Measurements from ENCODE around the gene BPTF.
"Not testable (repeated sequence)": the region's sequence is repeated elsewhere in the genome, so short reads cannot be mapped to it uniquely, and the experiment has no call there.

Gene BPTF

GRCh38 chr17:67950945-67951344 is 125.6 kb downstream of the BPTF start:
- DNase-seq = no peak
- intact Hi-C loops (cut with DNase I) = no loop called here

- DNase-seq = no peak
- intact Hi-C loops (cut with DNase I) = no loop called here
Measured at GRCh38 chr17:67959510-67959909, 134.2 kb downstream of the BPTF start.

GRCh38 chr17:67960276-67960675 is 135.0 kb downstream of the BPTF start:
- intact Hi-C loops (cut with DNase I); DNase-seq: not testable (repeated sequence)

- DNase-seq; intact Hi-C loops (cut with DNase I): not testable (repeated sequence)
Measured at GRCh38 chr17:67962156-67962555, 136.9 kb downstream of the BPTF start.

- DNase-seq = peak in 6 of 10 donors; percentile 35 to 75 (median 60)
- intact Hi-C loops (cut with DNase I) = not testable (repeated sequence)
Measured at GRCh38 chr17:67963145-67963572, 137.9 kb downstream of the BPTF start.

GRCh38 chr17:67970783-67971182 is 145.5 kb downstream of the BPTF start:
- DNase-seq = peak in 2 of 10 donors; percentile 9 to 52
- intact Hi-C loops (cut with DNase I) = no loop called here

- intact Hi-C loops (cut with DNase I) = no loop called here
- DNase-seq = peak in 1 of 10 donors; percentile 14
Measured at GRCh38 chr17:67974185-67974584, 148.9 kb downstream of the BPTF start.

GRCh38 chr17:67974598-67975066 is 149.3 kb downstream of the BPTF start:
- peak in 1 of 10 donors; percentile 9 for DNase-seq
- intact Hi-C loops (cut with DNase I) = no loop called here

- intact Hi-C loops (cut with DNase I) = not testable (repeated sequence)
- peak in 1 of 10 donors; percentile 32 for DNase-seq
Measured at GRCh38 chr17:67976306-67976705, 151.0 kb downstream of the BPTF start.

GRCh38 chr17:67980456-67980855 is 155.2 kb downstream of the BPTF start:
- DNase-seq = peak in 2 of 10 donors; percentile 55 to 84
- intact Hi-C loops (cut with DNase I) = no loop called here

- intact Hi-C loops (cut with DNase I) = not testable (repeated sequence)
Measured at GRCh38 chr17:67980883-67981282, 155.6 kb downstream of the BPTF start.

GRCh38 chr17:67982034-67982640 is 156.8 kb downstream of the BPTF start:
- intact Hi-C loops (cut with DNase I) = no loop called here
- no peak for DNase-seq

More at GRCh38 chr17:67980883-67981282, 155.6 kb downstream of the BPTF start:
- peak in 1 of 10 donors; percentile 9 for DNase-seq

GRCh38 chr17:67982686-67983382 is 157.5 kb downstream of the BPTF start:
- no peak for DNase-seq
- intact Hi-C loops (cut with DNase I) = no loop called here

- intact Hi-C loops (cut with DNase I) = no loop called here
- DNase-seq = no peak
Measured at GRCh38 chr17:67983383-67983688, 158.0 kb downstream of the BPTF start.

GRCh38 chr17:67990909-67991308 is 165.6 kb downstream of the BPTF start:
- intact Hi-C loops (cut with DNase I) = loop anchor here (5.0 kb wide), 1 partner anchor 274 kb away; the partner anchor contains the start of gene NOL11
- DNase-seq = no peak

- intact Hi-C loops (cut with DNase I) = loop anchor here (1.0 to 5.0 kb wide), 2 partner anchors 28 to 275 kb away; partner anchors contain the start of gene NOL11
- DNase-seq = peak in 1 of 10 donors; percentile 29
Measured at GRCh38 chr17:67992548-67993152, 167.3 kb downstream of the BPTF start.

GRCh38 chr17:67993153-67993997 is 168.1 kb downstream of the BPTF start:
- DNase-seq = peak; percentile 59 to 98 (median 73)
- intact Hi-C loops (cut with DNase I) = loop anchor here (1.0 to 5.0 kb wide), 2 partner anchors 27 to 276 kb away; partner anchors contain the start of gene NOL11

- peak in 2 of 10 donors; percentile 66 to 72 for DNase-seq
- intact Hi-C loops (cut with DNase I) = loop anchor here (1.0 to 5.0 kb wide), 2 partner anchors 26 to 277 kb away; partner anchors contain the start of gene NOL11
Measured at GRCh38 chr17:67993998-67994361, 168.7 kb downstream of the BPTF start.

- peak in 3 of 10 donors; percentile 46 to 48 (median 47) for DNase-seq
- intact Hi-C loops (cut with DNase I) = loop anchor here (5.0 kb wide), 2 partner anchors 37 to 278 kb away; partner anchors contain the start of gene NOL11
Measured at GRCh38 chr17:67994817-67995569, 169.7 kb downstream of the BPTF start.
